SK-N-SH (cell line): ENCODE measurements around the gene PAOX. TPM values are rescaled to one million over a fixed set of nuclear protein-coding genes. Genes with fewer than 3 reads are reported as not detected.

Source experiments
- CTCF ChIA-PET: fragments of 300-600, 350-600 bp; formaldehyde crosslinking; extraction: SDS; loops from one replicate; lab custom pipeline; 2021; lab: Yijun Ruan, JAX
- POLR2A ChIA-PET: fragments of 350-600 bp; sonication (Branson Sonifier 250); formaldehyde crosslinking; extraction: SDS; loops from one replicate; lab custom pipeline; 2020; ENCODE audit warnings: antibody characterized with exemption, inconsistent platforms; lab: Yijun Ruan, JAX
- DNase-seq: peaks from one replicate; pipeline ENCODE4 v3.0.0; 2012
- H2AFZ ChIP-seq: fragments of 200-600 bp; sonication (generic); 2 replicates; pipeline ENCODE4 v1.8.1; 2016; ENCODE audit warnings: antibody characterized with exemption, mild to moderate bottlenecking, low read depth
- H3F3A ChIP-seq: fragments of 200-600 bp; sonication (generic); replicated peaks from 2 replicates; pipeline ENCODE3; 2016; ENCODE audit warnings: antibody characterized with exemption, mild to moderate bottlenecking; ENCODE audit not compliant: insufficient read depth
- H3K27ac ChIP-seq, 2 experiments: fragments of 200-500 bp in 1 of 2; fragments of 200-600 bp in 1 of 2; sonication (Bioruptor generic) in 1 of 2; sonication (generic), shearing (Covaris generic) in 1 of 2; 2 replicates each; pipeline versions ENCODE4 v1.5.1 to v1.6.1; 2014 to 2016; ENCODE audit warnings: low read depth in 2 of 2, inconsistent platforms in 1 of 2, low read length in 1 of 2, mild to moderate bottlenecking in 1 of 2, mixed read lengths in 1 of 2
- H3K27me3 ChIP-seq: fragments of 200-600 bp; sonication (generic), shearing (Covaris generic); 2 replicates; pipeline ENCODE4 v1.6.1; 2016; ENCODE audit warnings: mixed run types; ENCODE audit not compliant: insufficient read depth
- H3K36me3 ChIP-seq, 2 experiments: fragments of 200-500 bp in 1 of 2; fragments of 200-600 bp in 1 of 2; sonication (Bioruptor generic) in 1 of 2; sonication (generic) in 1 of 2; replicated peaks in 1 of 2; 2 replicates each; pipeline versions ENCODE3 to v1.5.1; 2014 to 2016; ENCODE audit warnings: low read length in 1 of 2, mild to moderate bottlenecking in 1 of 2; ENCODE audit not compliant: insufficient read depth in 2 of 2, control insufficient read depth in 1 of 2
- H3K4me1 ChIP-seq, 2 experiments: fragments of 200-500 bp in 1 of 2; fragments of 200-600 bp in 1 of 2; sonication (Bioruptor generic) in 1 of 2; sonication (generic), shearing (Covaris generic) in 1 of 2; 2 replicates each; pipeline versions ENCODE4 v1.5.1 to v1.6.1; 2014 to 2016; ENCODE audit warnings: low read depth in 1 of 2, low read length in 1 of 2, mixed run types in 1 of 2; ENCODE audit not compliant: insufficient read depth in 2 of 2, control insufficient read depth in 1 of 2
- H3K4me2 ChIP-seq: fragments of 200-600 bp; sonication (generic), shearing (Covaris generic); 2 replicates; pipeline ENCODE4 v1.6.1; 2017; ENCODE audit warnings: mixed run types
- H3K4me3 ChIP-seq, 2 experiments: fragments of 200-500 bp in 1 of 2; fragments of 200-600 bp in 1 of 2; sonication (Bioruptor generic) in 1 of 2; sonication (generic), shearing (Covaris generic) in 1 of 2; 2 replicates each; pipeline versions ENCODE4 v1.5.1 to v1.8.1; 2014 to 2016; ENCODE audit warnings: low read depth in 2 of 2, inconsistent platforms in 1 of 2, low read length in 1 of 2, mild to moderate bottlenecking in 1 of 2, mixed read lengths in 1 of 2, moderate library complexity in 1 of 2
- H3K79me2 ChIP-seq: fragments of 200-600 bp; sonication (generic); 2 replicates; pipeline ENCODE4 v1.8.1; 2017; ENCODE audit warnings: mild to moderate bottlenecking; ENCODE audit not compliant: insufficient read depth
- H3K9ac ChIP-seq: fragments of 200-600 bp; sonication (generic); 2 replicates; pipeline ENCODE4 v1.6.1; 2017; ENCODE audit warnings: mixed run types
- H3K9me2 ChIP-seq: fragments of 200-600 bp; sonication (generic); 2 replicates; pipeline ENCODE4 v1.6.1; 2017; ENCODE audit warnings: mixed run types
- H3K9me3 ChIP-seq: fragments of 200-600 bp; sonication (generic); 2 replicates; pipeline ENCODE4 v1.6.1; 2017; ENCODE audit warnings: mixed run types, mild to moderate bottlenecking, moderate library complexity
- H4K20me1 ChIP-seq: fragments of 200-600 bp; sonication (generic); 2 replicates; pipeline ENCODE4 v1.6.1; 2017; ENCODE audit warnings: mild to moderate bottlenecking, mixed run types; ENCODE audit not compliant: insufficient read depth
- EP300 ChIP-seq, 2 experiments: IDR thresholded peaks; 2 replicates each; pipeline versions ENCODE4 v1.4.0 to v1.6.1; 2012; ENCODE audit warnings: borderline replicate concordance in 1 of 2, low read depth in 1 of 2, low read length in 1 of 2
- GATA2 ChIP-seq: sonication (generic); formaldehyde crosslinking; IDR thresholded peaks from 2 replicates; pipeline ENCODE4 v1.5.0; 2020; ENCODE audit warnings: mild to moderate bottlenecking, missing genetic modification reagents
- MEF2A ChIP-seq: IDR thresholded peaks from 2 replicates; pipeline ENCODE4 v1.4.0; 2012; ENCODE audit warnings: low read depth, borderline replicate concordance
- MXI1 ChIP-seq: IDR thresholded peaks from 2 replicates; pipeline ENCODE4 v1.6.1; 2012; ENCODE audit warnings: mild to moderate bottlenecking, low read depth, low read length, improper control_type of control experiment
- RCOR1 ChIP-seq: fragments of 150-350 bp; IDR thresholded peaks from 2 replicates; pipeline ENCODE4 v1.6.1; 2017; ENCODE audit warnings: antibody characterized with exemption, low read length
- SMC3 ChIP-seq: IDR thresholded peaks from 2 replicates; pipeline ENCODE4 v1.6.1; 2012; ENCODE audit warnings: low read depth, low read length, improper control_type of control experiment
- YY1 ChIP-seq: IDR thresholded peaks from 2 replicates; pipeline ENCODE4 v1.4.0; 2012; ENCODE audit warnings: low read depth, mild to moderate bottlenecking
- WGBS: methylation state at CpG from one replicate; pipeline ENCODE4 v1.1.6; 2017; ENCODE audit warnings: low lambda C conversion rate; 5-methylcytosine and 5-hydroxymethylcytosine counted together
- polyA plus RNA-seq, 3 experiments: library from polyadenylated mRNA; depleted of rRNA; stranded (reverse); fragments of >200 nt; gene quantifications; 2 replicates each; pipeline ENCODE4 v1.2.3, GENCODE V29; 2012
- TF ChIP-seq, protein P1 (sequence below): fragments of 150-350 bp; IDR thresholded peaks from 2 replicates; pipeline ENCODE4 v1.6.1; 2017; ENCODE audit warnings: antibody characterized with exemption, low read length, low read depth, borderline replicate concordance
- TF ChIP-seq, protein P2 (sequence below): IDR thresholded peaks from 2 replicates; pipeline ENCODE4 v1.4.0; 2012; ENCODE audit warnings: low read depth, borderline replicate concordance
- TF ChIP-seq, protein P3 (sequence below): IDR thresholded peaks from 2 replicates; pipeline ENCODE4 v1.4.0; 2012; ENCODE audit warnings: low read depth
- TF ChIP-seq, protein P4 (sequence below): IDR thresholded peaks from 2 replicates; pipeline ENCODE4; 2012
- TF ChIP-seq, protein P5 (sequence below): IDR thresholded peaks from 2 replicates; pipeline ENCODE4 v1.4.0; 2012; ENCODE audit warnings: low read depth, borderline replicate concordance
- TF ChIP-seq, protein P6 (sequence below): fragments of 150-350 bp; IDR thresholded peaks from 2 replicates; pipeline ENCODE4 v1.6.1; 2016; ENCODE audit warnings: mild to moderate bottlenecking, low read depth, low read length

Gene PAOX
- polyA plus RNA-seq, 1 of the 3 experiments (the other 2 are of a cell fraction) = 6.2 TPM

DNA sequence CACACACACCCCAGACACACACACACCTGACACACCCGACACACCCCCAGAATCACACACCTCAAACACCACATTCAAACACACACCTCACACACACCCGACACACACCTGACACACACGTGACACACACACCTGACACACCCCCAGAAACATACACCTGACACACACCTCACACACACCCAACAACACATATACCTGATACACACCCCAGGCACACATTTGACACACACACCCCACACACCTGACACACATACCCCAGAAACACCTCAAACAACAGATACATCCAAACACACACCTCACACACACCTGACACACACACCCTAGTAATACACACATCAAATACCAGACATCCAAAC lies 41.7 kb upstream of the PAOX start (continued):
- no peak for TF ChIP-seq YY1
- TF ChIP-seq MEF2A = no peak
- TF ChIP-seq, protein P1, sequence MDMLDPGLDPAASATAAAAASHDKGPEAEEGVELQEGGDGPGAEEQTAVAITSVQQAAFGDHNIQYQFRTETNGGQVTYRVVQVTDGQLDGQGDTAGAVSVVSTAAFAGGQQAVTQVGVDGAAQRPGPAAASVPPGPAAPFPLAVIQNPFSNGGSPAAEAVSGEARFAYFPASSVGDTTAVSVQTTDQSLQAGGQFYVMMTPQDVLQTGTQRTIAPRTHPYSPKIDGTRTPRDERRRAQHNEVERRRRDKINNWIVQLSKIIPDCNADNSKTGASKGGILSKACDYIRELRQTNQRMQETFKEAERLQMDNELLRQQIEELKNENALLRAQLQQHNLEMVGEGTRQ = no peak
- no peak for TF ChIP-seq MXI1
- TF ChIP-seq, protein P2, sequence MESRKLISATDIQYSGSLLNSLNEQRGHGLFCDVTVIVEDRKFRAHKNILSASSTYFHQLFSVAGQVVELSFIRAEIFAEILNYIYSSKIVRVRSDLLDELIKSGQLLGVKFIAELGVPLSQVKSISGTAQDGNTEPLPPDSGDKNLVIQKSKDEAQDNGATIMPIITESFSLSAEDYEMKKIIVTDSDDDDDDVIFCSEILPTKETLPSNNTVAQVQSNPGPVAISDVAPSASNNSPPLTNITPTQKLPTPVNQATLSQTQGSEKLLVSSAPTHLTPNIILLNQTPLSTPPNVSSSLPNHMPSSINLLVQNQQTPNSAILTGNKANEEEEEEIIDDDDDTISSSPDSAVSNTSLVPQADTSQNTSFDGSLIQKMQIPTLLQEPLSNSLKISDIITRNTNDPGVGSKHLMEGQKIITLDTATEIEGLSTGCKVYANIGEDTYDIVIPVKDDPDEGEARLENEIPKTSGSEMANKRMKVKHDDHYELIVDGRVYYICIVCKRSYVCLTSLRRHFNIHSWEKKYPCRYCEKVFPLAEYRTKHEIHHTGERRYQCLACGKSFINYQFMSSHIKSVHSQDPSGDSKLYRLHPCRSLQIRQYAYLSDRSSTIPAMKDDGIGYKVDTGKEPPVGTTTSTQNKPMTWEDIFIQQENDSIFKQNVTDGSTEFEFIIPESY = no peak
- TF ChIP-seq EP300 (IDR thresholded peaks at IDR 0.05; ENCODE audit: borderline replicate concordance in 1 of 2, low read depth in 1 of 2, low read length in 1 of 2) = no peak
- TF ChIP-seq RCOR1 = no peak
- TF ChIP-seq, protein P3, sequence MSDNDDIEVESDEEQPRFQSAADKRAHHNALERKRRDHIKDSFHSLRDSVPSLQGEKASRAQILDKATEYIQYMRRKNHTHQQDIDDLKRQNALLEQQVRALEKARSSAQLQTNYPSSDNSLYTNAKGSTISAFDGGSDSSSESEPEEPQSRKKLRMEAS = no peak
- no peak for TF ChIP-seq GATA2
- TF ChIP-seq, protein P4, sequence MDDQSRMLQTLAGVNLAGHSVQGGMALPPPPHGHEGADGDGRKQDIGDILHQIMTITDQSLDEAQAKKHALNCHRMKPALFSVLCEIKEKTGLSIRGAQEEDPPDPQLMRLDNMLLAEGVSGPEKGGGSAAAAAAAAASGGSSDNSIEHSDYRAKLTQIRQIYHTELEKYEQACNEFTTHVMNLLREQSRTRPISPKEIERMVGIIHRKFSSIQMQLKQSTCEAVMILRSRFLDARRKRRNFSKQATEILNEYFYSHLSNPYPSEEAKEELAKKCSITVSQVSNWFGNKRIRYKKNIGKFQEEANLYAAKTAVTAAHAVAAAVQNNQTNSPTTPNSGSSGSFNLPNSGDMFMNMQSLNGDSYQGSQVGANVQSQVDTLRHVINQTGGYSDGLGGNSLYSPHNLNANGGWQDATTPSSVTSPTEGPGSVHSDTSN = no peak
- TF ChIP-seq, protein P5, sequence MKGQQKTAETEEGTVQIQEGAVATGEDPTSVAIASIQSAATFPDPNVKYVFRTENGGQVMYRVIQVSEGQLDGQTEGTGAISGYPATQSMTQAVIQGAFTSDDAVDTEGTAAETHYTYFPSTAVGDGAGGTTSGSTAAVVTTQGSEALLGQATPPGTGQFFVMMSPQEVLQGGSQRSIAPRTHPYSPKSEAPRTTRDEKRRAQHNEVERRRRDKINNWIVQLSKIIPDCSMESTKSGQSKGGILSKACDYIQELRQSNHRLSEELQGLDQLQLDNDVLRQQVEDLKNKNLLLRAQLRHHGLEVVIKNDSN = no peak
- TF ChIP-seq SMC3 = no peak

DNA sequence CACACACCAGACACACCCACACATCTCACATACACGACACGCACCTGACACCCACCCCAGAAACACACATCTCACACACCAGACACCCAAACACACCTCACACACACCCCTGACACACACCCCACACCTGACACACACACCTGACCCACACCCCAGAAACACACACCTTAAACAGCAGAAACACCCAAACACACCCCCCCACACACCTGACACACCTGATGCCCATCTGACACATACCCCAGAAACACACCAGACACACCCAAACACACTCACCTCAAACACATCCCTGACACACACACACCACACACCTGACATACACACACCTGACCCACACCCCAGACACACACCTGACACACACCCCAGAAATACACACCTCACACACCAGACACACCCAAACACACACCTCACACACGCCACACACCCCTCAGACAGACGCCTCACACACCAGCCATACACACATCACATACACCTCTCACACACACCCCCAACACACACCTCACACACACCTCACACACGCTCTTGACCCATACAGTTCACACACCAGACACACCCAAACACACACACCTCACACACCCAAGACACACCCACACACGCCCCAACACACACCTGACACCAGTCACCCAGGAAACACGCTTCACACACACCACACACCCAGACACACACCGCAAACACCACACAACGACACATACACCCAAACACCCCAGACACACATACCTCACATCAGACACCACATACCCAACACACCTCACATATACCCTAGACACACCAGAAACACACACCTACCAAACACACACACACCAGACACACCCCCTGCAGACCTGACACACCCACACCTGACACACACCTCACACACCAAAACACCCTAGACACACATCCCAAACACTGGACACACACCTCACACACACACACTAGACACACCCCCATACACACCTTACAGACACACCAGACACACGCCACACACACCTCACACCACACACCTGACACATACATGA lies 40.7 kb upstream of the PAOX start:
- DNase-seq = no peak
- POLR2A ChIA-PET = no interaction called here
- WGBS = 42% methylated on average over 10 of the region's 10 CpGs
- Histone ChIP-seq H2AFZ (no peak overlapping the region), H4K20me1 (no peaks in the 10 kb centered on the region), H3K27me3 (peaks cover 66% of the 10 kb centered on the region), H3K4me2 (no peak overlapping the region), H3K4me1 (peaks cover 0 to 2% of the 10 kb centered on the region in 2 experiments; a peak in 2 of 4 replicates), H3K36me3 (no peaks in the 10 kb centered on the region), H3K9me3 (no peaks in the 10 kb centered on the region), H3F3A (no peaks in the 10 kb centered on the region), H3K9me2 (no peaks in the 10 kb centered on the region), H3K79me2 (no peaks in the 10 kb centered on the region), H3K9ac (no peak overlapping the region), H3K4me3 (no peak overlapping the region), H3K27ac (no peak overlapping the region)
- TF ChIP-seq, protein P6, sequence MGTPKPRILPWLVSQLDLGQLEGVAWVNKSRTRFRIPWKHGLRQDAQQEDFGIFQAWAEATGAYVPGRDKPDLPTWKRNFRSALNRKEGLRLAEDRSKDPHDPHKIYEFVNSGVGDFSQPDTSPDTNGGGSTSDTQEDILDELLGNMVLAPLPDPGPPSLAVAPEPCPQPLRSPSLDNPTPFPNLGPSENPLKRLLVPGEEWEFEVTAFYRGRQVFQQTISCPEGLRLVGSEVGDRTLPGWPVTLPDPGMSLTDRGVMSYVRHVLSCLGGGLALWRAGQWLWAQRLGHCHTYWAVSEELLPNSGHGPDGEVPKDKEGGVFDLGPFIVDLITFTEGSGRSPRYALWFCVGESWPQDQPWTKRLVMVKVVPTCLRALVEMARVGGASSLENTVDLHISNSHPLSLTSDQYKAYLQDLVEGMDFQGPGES = no peak
- TF ChIP-seq, protein P4 = no peak
- CTCF ChIA-PET = no interaction called here
